ENCODE measurements around the gene FASTKD1.
A peak's percentile ranks its signal among the peaks of the same experiment; 100 is the strongest.
"Not testable (repeated sequence)": the region's sequence is repeated elsewhere in the genome, so short reads cannot be mapped to it uniquely, and the experiment has no call there.

The FASTKD1 gene

DNA sequence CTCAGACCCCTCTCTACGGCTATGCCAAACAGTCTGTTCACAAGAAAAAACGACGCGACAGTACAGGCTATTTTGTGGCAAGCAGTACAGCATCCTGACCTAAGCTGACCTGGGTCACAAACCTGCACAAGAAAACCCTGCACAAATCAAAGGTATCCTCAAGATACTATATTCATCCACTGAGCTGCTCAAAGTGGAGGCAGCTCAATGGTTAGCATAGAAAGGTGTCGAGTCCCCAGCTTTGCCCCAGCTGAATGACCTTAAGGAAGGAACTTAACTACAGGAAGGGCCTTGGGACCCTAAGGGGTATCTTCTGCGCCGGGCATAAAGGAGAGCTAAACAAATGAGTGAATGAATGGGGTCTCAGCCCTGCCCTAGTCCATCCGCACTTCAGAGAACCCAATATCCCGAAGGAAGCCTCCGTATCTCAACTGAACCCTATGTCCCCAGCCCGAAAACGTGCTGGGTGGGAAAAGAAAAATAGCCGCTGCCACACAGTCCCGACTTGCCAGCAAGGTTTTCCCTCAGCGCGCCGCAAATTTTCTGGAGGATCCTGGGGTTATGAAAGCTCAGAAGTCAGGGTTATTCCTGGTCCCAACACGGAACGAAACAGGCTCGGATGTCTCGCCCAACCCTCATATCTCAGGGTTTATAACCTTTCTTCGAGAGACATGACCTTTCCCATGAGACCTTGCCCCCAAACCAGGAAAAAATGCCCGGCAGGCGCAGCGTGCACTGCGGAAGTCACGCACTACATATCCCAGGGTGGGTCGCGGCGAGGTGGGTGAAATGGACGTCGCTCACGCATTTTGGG lies at the start of gene FASTKD1:
FASTKD1 (minus strand) TSS at position 706 of the 814 bp plus-strand sequence. CDS start 1,836 bp downstream, outside the sequence.
- DNase-seq (ENCODE audit: low read depth), result peak; percentile 84
- TF ChIP-seq, protein P1, sequence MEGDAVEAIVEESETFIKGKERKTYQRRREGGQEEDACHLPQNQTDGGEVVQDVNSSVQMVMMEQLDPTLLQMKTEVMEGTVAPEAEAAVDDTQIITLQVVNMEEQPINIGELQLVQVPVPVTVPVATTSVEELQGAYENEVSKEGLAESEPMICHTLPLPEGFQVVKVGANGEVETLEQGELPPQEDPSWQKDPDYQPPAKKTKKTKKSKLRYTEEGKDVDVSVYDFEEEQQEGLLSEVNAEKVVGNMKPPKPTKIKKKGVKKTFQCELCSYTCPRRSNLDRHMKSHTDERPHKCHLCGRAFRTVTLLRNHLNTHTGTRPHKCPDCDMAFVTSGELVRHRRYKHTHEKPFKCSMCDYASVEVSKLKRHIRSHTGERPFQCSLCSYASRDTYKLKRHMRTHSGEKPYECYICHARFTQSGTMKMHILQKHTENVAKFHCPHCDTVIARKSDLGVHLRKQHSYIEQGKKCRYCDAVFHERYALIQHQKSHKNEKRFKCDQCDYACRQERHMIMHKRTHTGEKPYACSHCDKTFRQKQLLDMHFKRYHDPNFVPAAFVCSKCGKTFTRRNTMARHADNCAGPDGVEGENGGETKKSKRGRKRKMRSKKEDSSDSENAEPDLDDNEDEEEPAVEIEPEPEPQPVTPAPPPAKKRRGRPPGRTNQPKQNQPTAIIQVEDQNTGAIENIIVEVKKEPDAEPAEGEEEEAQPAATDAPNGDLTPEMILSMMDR (IDR thresholded peaks at IDR 0.05; ENCODE audit: low read depth, low read length, missing control alignments), result no peak

GRCh38 chr2:169623235-169623634 lies 49.6 kb upstream of the FASTKD1 start:
- DNase-seq (ENCODE audit: low read depth), result no peak
- TF ChIP-seq, protein P1 (IDR thresholded peaks at IDR 0.05; ENCODE audit: low read depth, low read length, missing control alignments), result no peak
- H3K4me3 ChIP-seq (ENCODE audit: low read depth, low read length), result no peak overlapping the region

More for the DNA sequence above, at the start of gene FASTKD1:
- H3K4me3 ChIP-seq (ENCODE audit: low read depth, low read length), result peak within 1 kb of the TSS; percentile 60

GRCh38 chr2:169620509-169620908 lies 46.8 kb upstream of the FASTKD1 start:
- TF ChIP-seq, protein P1 (IDR thresholded peaks at IDR 0.05; ENCODE audit: low read depth, low read length, missing control alignments), result no peak
- DNase-seq (ENCODE audit: low read depth), result no peak

DNA sequence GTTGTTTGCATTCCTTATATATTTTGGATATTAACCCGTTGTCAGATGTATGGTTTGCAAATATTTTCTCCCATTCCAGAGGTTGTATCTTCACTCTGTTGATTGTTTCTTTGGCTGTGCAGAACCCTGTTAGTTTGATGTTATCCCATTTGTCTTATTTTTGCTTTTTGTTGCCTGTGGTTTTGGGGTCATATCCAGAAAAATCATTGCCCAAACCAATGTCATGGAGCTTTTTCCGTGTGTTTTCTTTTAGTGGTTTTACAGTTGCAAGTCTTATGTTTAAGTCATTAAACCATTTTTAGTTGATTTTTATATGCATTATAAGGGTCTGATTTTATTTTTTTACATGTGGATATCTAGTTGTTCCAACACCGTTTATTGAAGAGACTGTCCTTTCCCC lies 46.3 kb upstream of the FASTKD1 start:
- H3K4me3 ChIP-seq (ENCODE audit: low read depth, low read length), result no peak overlapping the region
- TF ChIP-seq, protein P1 (IDR thresholded peaks at IDR 0.05; ENCODE audit: low read depth, low read length, missing control alignments), result no peak
- DNase-seq (ENCODE audit: low read depth), result no peak

More at GRCh38 chr2:169620509-169620908, 46.8 kb upstream of the FASTKD1 start:
- no peak overlapping the region for H3K4me3 ChIP-seq (ENCODE audit: low read depth, low read length)

GRCh38 chr2:169615982-169616381 lies 42.3 kb upstream of the FASTKD1 start:
- H3K4me3 ChIP-seq (ENCODE audit: low read depth, low read length); DNase-seq (ENCODE audit: low read depth): not testable (repeated sequence)

GRCh38 chr2:169613876-169614275 lies 40.2 kb upstream of the FASTKD1 start:
- TF ChIP-seq, protein P1 (IDR thresholded peaks at IDR 0.05; ENCODE audit: low read depth, low read length, missing control alignments), result no peak
- H3K4me3 ChIP-seq (ENCODE audit: low read depth, low read length), result no peak overlapping the region
- no peak for DNase-seq (ENCODE audit: low read depth)

GRCh38 chr2:169609264-169609663 lies 35.6 kb upstream of the FASTKD1 start:
- no peak overlapping the region for H3K4me3 ChIP-seq (ENCODE audit: low read depth, low read length)
- TF ChIP-seq, protein P1 (IDR thresholded peaks at IDR 0.05; ENCODE audit: low read depth, low read length, missing control alignments), result no peak
- no peak for DNase-seq (ENCODE audit: low read depth)
